DOHH2 (cell line): ENCODE measurements around the gene SPRR4.
"Not testable (repeated sequence)": the region's sequence is repeated elsewhere in the genome, so short reads cannot be mapped to it uniquely, and the experiment has no call there.

Experiments used
- H3F3A ChIP-seq: fragments of 200-600 bp; sonication (generic), shearing (Covaris generic); 2 replicates; pipeline ENCODE4 v1.6.0; 2016; ENCODE audit warnings: antibody characterized with exemption, mild to moderate bottlenecking; ENCODE audit not compliant: control insufficient read depth, insufficient read depth
- H3K27ac ChIP-seq: fragments of 200-600 bp; sonication (generic); 2 replicates; pipeline ENCODE4 v1.5.1; 2014; ENCODE audit warnings: low read depth, mild to moderate bottlenecking, low read length, moderate library complexity
- H3K27me3 ChIP-seq: fragments of 200-600 bp; sonication (generic); 2 replicates; pipeline ENCODE4 v1.6.1; 2014; ENCODE audit warnings: mild to moderate bottlenecking, low read length, mixed read lengths; ENCODE audit not compliant: control insufficient read depth
- H3K36me3 ChIP-seq: fragments of 200-600 bp; sonication (generic); 2 replicates; pipeline ENCODE4 v1.6.1; 2014; ENCODE audit warnings: mild to moderate bottlenecking, low read length, moderate library complexity, mixed read lengths; ENCODE audit not compliant: control insufficient read depth
- H3K4me1 ChIP-seq: fragments of 200-600 bp; sonication (generic); 2 replicates; pipeline ENCODE4 v1.6.1; 2014; ENCODE audit warnings: mild to moderate bottlenecking, low read length, mixed read lengths; ENCODE audit not compliant: control insufficient read depth
- H3K4me2 ChIP-seq: fragments of 200-600 bp; sonication (generic); 2 replicates; pipeline ENCODE4 v1.6.0; 2014; ENCODE audit warnings: mild to moderate bottlenecking, low read length, moderate library complexity
- H3K4me3 ChIP-seq: fragments of 200-600 bp; sonication (generic); 2 replicates; pipeline ENCODE4 v1.5.1; 2014; ENCODE audit warnings: mild to moderate bottlenecking, low read length, mixed read lengths
- H3K79me2 ChIP-seq: fragments of 200-600 bp; sonication (generic); 2 replicates; pipeline ENCODE4 v1.6.1; 2014; ENCODE audit warnings: mild to moderate bottlenecking, low read length, mixed read lengths; ENCODE audit not compliant: control insufficient read depth
- H3K9me2 ChIP-seq: fragments of 200-600 bp; sonication (generic); replicated peaks from 2 replicates; pipeline ENCODE4 v1.6.1; 2014; ENCODE audit warnings: mild to moderate bottlenecking, low read length, mixed read lengths; ENCODE audit not compliant: control insufficient read depth
- H3K9me3 ChIP-seq: fragments of 200-600 bp; sonication (generic); 2 replicates; pipeline ENCODE4 v1.6.1; 2014; ENCODE audit warnings: antibody characterized with exemption, low read length, mixed read lengths; ENCODE audit not compliant: control insufficient read depth, insufficient read depth
- H4K20me1 ChIP-seq: fragments of 200-600 bp; sonication (generic); 2 replicates; pipeline ENCODE4 v1.6.0; 2014; ENCODE audit warnings: low read depth, mild to moderate bottlenecking, antibody characterized with exemption, low read length, moderate library complexity; ENCODE audit not compliant: control insufficient read depth, insufficient read depth

The SPRR4 gene

DNA sequence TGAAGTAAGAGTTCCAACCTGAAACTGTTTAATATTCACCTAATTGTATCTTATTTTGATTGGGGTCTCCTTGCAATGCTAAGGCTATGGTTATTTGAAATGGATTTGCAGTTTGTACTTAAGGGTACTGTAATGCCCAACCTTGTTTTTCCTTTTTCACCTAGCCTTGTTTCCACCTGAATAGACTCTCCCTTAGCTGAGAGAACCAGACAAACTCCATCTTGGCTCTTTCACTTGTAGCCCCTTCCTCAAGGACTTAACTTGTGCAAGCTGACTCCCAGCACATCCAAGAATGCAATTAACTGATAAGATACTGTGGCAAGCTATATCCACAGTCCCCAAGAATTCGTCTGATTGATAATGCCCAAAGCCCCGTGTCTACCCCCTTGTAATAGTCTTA lies 51.4 kb downstream of the SPRR4 start:
- H3K4me2 ChIP-seq, H4K20me1 ChIP-seq, H3K36me3 ChIP-seq, H3K27ac ChIP-seq, H3K9me2 ChIP-seq, H3K79me2 ChIP-seq, H3K27me3 ChIP-seq, H3K9me3 ChIP-seq, H3K4me1 ChIP-seq, H3F3A ChIP-seq, H3K4me3 ChIP-seq: not testable (repeated sequence)
